Epithelial cell of prostate (primary cell): ENCODE measurements around the gene TACC2.
A peak's percentile ranks its signal among the peaks of the same experiment; 100 is the strongest.
"Not testable (repeated sequence)": the region's sequence is repeated elsewhere in the genome, so short reads cannot be mapped to it uniquely, and the experiment has no call there.

Experiments used
- DNase-seq: peaks from one replicate; pipeline ENCODE4 v3.0.0-alpha.2; 2011; ENCODE audit warnings: low read depth, low spot score
- H3K27ac ChIP-seq: fragments of 450-650 bp; 2 replicates; pipeline ENCODE4 v1.5.1; 2017; ENCODE audit warnings: mild to moderate bottlenecking

The TACC2 gene

DNA sequence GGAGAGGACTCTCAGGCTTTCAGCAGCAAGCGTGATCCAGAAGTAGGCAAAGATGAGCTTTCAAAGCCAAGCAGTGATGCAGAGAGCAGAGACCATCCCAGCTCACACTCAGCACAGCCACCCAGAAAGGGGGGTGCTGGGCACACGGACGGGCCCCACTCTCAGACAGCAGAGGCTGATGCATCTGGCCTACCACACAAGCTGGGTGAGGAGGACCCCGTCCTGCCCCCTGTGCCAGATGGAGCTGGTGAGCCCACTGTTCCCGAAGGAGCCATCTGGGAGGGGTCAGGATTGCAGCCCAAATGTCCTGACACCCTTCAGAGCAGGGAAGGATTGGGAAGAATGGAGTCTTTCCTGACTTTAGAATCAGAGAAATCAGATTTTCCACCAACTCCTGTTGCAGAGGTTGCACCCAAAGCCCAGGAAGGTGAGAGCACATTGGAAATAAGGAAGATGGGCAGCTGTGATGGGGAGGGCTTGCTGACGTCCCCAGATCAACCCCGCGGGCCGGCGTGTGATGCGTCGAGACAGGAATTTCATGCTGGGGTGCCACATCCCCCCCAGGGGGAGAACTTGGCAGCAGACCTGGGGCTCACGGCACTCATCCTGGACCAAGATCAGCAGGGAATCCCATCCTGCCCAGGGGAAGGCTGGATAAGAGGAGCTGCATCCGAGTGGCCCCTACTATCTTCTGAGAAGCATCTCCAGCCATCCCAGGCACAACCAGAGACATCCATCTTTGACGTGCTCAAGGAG, 95.5 kb downstream of the TACC2 start:
- no peak for DNase-seq
- H3K27ac ChIP-seq = peak overlapping the region; percentile 90

DNA sequence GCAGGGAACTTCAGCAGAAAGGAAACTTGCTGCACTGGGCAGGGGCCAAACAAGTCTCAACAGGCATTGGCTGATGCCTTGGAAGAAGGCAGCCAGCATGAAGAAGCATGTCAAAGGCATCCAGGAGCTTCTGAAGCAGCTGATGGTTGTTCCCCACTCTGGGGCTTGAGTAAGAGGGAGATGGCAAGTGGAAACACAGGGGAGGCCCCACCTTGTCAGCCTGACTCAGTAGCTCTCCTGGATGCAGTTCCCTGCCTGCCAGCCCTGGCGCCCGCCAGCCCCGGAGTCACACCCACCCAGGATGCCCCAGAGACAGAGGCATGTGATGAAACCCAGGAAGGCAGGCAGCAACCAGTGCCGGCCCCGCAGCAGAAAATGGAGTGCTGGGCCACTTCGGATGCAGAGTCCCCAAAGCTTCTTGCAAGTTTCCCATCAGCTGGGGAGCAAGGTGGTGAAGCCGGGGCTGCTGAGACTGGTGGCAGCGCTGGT, 96.5 kb downstream of the TACC2 start:
- DNase-seq = peak; percentile 96
- H3K27ac ChIP-seq = peak overlapping the region; percentile 90

DNA sequence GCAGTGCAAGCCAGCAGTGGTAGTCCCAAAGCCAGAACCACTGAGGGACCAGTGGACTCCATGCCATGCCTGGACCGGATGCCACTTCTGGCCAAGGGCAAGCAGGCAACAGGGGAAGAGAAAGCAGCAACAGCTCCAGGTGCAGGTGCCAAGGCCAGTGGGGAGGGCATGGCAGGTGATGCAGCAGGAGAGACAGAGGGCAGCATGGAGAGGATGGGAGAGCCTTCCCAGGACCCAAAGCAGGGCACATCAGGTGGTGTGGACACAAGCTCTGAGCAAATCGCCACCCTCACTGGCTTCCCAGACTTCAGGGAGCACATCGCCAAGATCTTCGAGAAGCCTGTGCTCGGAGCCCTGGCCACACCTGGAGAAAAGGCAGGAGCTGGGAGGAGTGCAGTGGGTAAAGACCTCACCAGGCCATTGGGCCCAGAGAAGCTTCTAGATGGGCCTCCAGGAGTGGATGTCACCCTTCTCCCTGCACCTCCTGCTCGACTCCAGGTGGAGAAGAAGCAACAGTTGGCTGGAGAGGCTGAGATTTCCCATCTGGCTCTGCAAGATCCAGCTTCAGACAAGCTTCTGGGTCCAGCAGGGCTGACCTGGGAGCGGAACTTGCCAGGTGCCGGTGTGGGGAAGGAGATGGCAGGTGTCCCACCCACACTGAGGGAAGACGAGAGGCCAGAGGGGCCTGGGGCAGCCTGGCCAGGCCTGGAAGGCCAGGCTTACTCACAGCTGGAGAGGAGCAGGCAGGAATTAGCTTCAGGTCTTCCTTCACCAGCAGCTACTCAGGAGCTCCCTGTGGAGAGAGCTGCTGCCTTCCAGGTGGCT, 97.7 kb downstream of the TACC2 start:
- DNase-seq = no peak
- peak overlapping the region; percentile 90 for H3K27ac ChIP-seq

DNA sequence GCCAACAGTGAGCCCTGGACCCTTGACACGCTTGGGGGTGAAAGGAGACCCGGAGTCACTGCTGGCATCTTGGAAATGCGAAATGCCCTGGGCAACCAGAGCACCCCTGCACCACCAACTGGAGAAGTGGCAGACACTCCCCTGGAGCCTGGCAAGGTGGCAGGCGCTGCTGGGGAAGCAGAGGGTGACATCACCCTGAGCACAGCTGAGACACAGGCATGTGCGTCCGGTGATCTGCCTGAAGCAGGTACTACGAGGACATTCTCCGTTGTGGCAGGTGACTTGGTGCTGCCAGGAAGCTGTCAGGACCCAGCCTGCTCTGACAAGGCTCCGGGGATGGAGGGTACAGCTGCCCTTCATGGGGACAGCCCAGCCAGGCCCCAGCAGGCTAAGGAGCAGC, 98.5 kb downstream of the TACC2 start:
- no peak for DNase-seq
- peak overlapping the region; percentile 90 for H3K27ac ChIP-seq

DNA sequence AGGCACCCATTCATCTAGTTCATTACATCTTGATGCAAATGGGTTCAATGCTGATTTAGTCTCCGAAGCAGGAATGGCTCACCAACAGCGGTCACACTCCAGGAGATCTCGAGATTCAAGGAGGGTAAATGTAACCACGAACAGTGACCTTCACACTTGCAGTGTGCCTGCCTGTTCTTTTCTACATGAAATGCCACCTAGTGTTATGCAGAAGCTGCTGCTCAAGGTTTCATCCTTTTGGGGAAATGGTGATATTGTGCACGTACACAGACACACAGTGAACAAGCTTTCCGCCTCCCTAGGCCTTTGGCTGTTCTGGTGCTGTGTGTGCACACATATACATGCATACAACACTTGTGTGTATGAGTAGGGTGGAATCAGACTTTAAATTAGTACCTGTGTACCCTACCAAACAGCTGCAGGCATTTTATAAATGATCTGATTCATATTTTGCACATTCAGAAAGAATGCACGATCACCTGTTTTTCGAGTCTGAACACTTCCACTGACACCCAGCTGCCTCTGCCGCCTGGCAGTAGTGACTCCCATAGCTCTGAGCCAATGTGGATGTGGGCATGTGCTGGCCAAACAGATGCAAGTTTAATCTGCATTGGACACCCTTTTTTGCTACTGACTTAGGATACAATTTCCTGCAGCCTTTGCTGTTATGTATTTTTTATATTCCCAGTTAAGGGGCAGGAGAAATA, 100.5 kb downstream of the TACC2 start:
- DNase-seq = peak; percentile 83
- H3K27ac ChIP-seq = peak overlapping the region; percentile 71

DNA sequence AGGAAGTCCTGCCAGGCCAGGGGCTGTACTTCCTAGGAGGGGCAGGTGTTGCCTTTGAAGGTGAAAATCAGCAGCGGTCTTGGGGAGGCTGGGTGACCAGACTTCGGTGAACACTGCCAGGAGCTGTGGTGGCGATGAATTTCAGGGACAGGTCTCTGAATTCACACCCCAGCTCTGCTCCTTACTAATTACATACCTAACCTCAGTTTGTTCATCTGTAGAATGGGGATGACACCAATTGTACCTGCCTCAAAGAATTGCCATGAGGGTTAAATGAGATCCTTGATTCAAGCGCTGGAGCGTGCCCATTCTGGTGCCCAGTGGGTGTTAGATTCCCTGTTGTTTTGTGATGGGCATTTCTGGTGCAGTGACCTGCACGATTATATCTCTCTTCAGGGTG, 102.8 kb downstream of the TACC2 start:
- H3K27ac ChIP-seq = no peak overlapping the region
- no peak for DNase-seq

DNA sequence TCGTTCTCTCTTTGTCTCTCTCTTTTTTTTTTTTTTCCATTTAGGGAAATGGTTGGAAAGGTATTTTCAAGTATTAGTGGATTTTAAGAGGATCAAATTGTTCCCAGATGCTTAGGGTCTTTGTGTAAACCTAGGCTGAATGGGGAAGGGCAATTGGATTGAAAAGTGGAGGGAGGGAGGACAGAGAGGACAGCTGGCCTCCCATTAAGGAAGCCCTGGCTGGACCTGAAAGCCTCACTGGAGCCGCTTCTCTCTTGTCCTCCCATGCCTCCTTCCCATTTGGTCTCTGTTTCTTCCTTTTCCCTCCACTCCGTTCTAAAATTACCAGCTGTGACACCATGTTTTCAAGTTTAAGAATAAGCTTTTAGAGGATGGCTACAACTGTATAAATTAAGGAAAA, 104.1 kb downstream of the TACC2 start:
- H3K27ac ChIP-seq = no peak overlapping the region
- no peak for DNase-seq

DNA sequence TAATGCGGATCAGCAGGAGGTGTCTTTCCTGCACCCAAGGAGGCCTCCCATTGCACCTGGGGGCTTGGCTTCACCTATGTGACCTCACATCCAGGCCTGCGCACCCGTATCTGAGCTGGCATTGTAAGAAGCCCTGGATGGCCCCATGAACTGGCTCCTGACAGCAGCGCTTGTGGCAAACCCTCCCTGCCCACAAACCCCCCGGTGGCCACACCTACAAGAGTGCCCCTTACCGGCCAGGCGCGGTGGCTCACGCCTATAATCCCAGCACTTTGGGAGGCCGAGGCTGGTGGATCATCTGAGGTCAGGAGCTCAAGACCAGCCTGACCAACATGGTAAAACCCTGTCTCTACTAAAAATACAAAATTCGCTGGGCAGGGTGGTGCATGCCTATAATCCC, 107.2 kb downstream of the TACC2 start:
- not testable (repeated sequence) for DNase-seq, H3K27ac ChIP-seq

DNA sequence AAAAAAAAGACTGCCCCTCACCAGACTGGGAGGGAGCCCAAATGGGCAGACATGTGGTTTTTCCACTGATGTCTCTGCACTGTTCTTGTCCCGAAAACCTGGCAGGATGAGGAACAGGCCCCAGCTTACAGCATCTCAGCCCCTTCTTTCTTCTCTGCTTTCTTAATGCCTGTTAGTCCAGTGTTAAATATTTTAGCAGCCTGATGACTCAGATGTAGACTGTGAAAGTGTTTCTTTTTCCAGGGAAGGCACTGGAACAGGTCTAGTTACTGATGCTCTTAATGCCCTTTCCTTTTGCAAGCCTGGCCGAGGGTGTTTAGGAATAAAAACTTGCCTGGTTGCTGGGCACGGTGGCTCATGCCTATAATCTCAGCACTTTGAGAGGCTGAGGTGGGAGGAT, 107.7 kb downstream of the TACC2 start:
- H3K27ac ChIP-seq = no peak overlapping the region
- DNase-seq = no peak

DNA sequence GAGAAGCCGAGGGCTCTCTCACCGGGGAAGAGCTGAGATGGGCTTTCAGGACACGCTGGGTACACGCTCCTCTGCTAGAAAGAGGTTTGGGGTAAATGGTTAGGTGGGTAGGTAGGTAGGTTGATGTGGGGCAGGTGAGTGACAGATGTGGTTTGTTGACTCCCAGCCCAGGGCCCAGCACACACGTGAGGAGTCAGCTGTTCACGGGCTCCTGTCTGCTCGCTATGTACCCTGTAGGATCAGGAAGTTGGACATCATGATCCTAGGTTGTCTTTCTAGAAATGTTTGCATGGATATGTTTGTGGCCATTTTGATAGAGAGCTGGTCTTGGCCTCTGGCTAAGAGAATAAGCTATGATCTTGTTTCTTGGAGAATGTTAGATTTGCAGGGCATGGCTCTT, 109.0 kb downstream of the TACC2 start:
- H3K27ac ChIP-seq = no peak overlapping the region
- no peak for DNase-seq

DNA sequence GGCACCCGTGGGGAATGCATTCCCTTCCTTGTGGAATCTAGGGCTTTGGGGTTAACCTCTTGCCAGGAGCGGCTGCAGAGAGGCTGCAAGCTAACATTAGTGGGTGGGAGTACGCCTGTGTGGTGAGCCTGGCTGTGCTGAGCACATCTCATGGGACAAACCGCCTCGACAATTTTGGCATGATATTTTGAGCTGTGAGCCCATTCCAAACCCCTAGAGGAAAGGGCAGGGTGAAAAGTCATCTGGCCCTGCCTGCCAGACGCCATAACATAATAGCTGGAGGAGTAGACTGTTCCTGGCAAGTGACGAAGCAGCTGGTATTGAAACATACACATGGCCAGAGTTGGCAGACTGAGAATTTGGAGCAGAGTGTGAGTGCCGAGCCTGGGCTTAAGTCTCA, 110.0 kb downstream of the TACC2 start:
- no peak for DNase-seq
- H3K27ac ChIP-seq = no peak overlapping the region

DNA sequence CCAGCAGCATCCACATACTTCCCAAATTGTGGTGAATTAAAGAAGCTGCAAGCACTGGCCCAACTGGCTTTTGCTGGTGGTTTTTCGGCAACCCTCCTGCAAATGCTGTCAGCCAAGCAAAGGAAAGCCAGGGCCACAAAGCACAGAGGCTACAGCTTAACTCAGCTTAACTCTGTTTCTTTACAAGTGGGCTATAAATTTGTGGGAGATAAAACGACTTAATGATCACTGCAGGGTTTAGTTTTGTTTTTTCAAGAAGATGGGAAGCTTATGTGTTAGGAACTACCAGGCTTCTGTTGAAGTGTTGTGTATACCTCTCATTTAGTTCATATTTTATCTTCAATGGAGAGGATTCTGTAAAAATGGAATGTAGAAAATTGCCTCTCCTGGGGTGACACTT, 110.6 kb downstream of the TACC2 start:
- no peak overlapping the region for H3K27ac ChIP-seq
- DNase-seq = no peak

DNA sequence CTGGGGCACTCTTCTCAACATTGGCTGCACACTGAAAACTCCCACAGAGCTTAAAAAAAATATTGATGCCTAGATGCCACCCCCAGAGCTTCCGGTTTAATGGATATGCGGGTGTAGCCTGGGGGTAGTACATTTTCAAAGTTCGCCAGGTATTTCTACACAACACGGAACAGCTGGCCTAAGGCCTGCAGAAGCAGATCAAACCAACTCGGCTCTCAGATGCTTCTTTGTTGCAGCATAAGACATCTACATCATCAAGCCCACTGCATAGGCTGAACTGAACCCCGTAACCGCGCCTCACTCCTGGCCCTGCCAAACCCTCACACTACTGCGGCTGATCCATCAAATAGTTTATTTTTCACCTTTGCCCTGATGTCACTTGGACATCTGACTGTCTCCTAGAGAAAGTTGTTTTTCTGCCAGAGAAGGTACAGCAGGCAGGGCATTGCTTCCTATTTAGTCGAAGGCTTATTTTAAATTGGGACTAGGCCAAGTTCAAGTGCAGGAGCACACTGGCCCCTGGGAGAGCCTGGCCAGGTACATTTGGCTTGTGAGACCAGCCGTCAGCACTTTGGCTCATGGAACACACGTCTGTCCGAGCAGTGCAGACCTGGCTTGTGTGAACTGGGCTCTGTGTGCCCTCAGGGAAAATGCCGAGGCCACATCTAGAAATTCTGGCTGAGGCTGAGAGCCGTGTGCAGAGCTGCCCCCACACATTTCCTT, 113.3 kb downstream of the TACC2 start:
- H3K27ac ChIP-seq = peak overlapping the region; percentile 90
- DNase-seq = no peak

DNA sequence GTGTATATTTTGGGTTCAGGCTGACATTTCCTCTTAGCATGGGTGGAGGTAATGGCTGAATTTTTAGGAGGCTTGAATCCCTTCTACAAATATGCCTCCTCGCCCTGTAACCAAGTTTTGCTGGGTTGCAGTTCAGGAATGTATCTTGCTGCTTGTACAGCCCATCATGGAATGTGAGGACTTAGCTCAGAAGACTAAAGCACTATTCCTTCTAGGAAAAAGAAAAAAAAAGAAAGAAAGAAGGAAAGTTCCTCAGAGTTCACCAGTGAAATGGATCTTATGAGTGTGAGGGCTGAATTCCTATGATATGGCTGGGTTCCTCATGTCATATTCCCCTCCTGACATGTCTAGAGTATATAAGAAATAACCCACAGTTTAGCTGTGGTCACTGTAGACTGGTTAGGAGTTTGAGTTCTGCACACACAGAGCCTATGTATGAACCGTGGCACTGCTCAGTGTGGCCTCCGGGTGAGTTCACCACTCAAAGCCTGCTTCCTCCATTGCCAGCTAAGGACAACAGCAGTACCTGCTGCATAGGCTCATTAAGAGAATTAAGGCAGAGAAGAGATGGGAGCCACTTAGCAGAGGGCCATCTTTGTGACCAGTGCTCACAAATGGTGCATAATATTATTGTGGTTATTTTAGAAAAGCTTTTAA, 114.0 kb downstream of the TACC2 start:
- peak overlapping the region; percentile 90 for H3K27ac ChIP-seq
- DNase-seq = no peak

DNA sequence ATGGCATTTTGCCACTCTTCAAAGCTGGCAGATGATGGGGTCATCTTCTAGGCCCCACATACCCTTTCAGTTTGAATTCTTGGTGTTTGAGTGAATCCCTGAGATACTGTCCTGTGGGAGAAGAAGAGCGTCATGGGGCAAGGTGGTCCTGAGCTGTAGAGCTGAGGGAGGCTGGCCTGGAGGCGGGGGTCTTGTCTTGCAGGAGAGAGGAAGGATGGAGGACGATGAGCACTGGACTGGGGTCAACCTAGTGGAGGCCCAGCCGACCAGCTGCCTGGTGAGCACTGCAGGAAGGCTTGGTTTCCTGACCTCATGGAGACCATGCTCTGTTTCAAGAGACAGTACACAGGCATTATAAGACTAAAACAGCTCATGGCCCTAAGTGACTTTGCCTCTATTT, 114.6 kb downstream of the TACC2 start:
- H3K27ac ChIP-seq = no peak overlapping the region
- DNase-seq = no peak

DNA sequence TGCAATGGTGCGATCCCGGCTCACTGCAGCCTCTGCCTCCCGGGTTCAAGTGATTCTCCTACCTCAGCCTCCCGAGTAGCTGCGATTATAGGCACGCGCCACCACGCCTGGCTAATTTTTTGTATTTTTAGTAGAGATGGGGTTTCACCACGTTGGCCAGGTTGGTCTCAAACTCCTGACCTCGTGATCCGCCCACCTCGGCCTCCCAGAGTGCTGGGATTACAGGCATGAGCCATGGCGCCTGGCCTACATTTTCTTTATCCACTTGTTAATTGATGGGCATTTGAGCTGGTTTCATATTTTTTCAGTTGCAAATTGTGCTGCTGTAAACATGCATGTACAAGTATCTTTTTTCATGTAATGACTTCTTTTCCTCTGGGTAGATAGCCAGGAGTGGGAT, 119.8 kb downstream of the TACC2 start:
- not testable (repeated sequence) for DNase-seq, H3K27ac ChIP-seq

DNA sequence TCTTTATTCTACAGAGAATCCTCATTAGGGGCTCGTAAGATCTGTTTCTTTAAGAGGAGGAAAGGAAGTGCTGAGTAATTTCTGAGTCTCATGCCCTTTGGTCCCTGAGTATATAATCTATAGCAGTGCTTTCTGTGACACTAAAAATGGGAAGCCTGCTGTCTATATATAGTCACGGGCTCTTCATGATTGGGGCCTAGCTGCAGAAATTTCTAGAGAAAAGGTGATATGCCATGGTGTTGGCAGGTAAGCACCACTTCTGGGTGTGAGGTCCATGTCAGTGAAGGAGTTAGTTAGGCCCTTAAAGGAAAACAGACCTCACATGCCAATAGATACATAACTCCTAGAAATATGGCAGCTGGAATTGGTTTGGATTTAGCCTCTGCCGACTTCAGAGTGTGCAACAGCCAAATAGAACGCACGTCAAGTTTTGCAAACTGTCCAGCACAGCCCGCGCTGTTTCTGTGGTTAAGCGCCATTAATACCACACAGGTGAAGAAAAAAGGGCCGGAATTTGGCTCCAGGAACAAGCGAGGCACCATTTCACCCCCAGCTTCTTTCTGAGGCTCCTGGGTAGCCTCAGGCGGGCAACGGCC, 123.2 kb downstream of the TACC2 start:
- H3K27ac ChIP-seq = peak overlapping the region; percentile 94
- no peak for DNase-seq

DNA sequence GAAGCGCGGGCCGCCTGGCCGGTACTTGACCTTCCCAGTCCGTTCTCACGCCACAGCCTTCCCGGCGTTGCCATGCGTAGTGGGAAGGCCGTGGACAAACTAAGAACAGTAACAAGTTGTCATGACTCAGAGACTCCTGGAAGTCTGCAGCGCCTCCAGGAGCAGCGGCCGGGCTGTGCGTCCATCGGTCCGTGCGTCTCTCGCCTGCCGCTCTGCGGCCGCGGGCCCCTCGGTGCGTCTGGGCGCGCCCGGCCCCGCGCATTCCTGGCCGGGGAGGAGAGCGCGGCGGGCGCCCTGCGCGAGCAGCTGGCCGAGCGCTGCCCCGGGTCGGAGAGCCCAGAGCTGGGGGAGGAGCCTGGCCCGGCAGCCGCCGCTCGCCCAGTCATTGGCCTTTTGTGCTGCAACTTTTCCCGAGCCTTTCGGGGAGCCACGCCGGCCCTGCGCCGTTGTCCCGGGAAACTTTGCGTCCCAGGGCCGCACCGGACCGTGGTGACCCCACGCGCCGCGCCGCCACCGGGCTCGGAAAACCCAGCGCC, 123.7 kb downstream of the TACC2 start:
- peak; percentile 73 for DNase-seq
- peak overlapping the region; percentile 94 for H3K27ac ChIP-seq
